Caco-2 (cell line): ENCODE results near the gene RBPJ. TPM values are rescaled to one million over a fixed set of nuclear protein-coding genes. Genes with fewer than 3 reads are reported as not detected.

ENCODE experiments used
- BruUV-seq: library from RNA; stranded (reverse); fragments of 400-500 nt; replicated peaks from 2 replicates; lab custom pipeline; 2021; lab: Mats Ljungman, UMichigan
- CTCF ChIA-PET: fragments of 300-600 bp; sonication (Branson Sonifier 250); formaldehyde crosslinking; loops from one replicate; lab custom pipeline; 2022; ENCODE audit warnings: antibody characterized with exemption; lab: Charles Lee
- POLR2A ChIA-PET: fragments of 300-600 bp; sonication (Branson Sonifier 250); formaldehyde crosslinking; loops from one replicate; lab custom pipeline; 2022; ENCODE audit warnings: antibody characterized with exemption; lab: Charles Lee
- DNase-seq, 2 experiments: peaks; one replicate each; pipeline versions ENCODE4 v3.0.0 to v3.0.0-alpha.2; 2020 to 2022
- H3K27me3 ChIP-seq: replicated peaks from 2 replicates; pipeline ENCODE4 v1.6.0; 2011; ENCODE audit warnings: low read length; ENCODE audit not compliant: control insufficient read depth, insufficient read depth
- H3K36me3 ChIP-seq: 2 replicates; pipeline ENCODE4 v1.5.1; 2011; ENCODE audit warnings: low read length; ENCODE audit not compliant: control insufficient read depth, insufficient read depth
- H3K4me1 ChIP-seq: fragments of 250-450 bp; sonication (Bioruptor Pico); 2 replicates; pipeline ENCODE4 v1.5.1; 2020; ENCODE audit warnings: mild to moderate bottlenecking
- H3K4me3 ChIP-seq: 2 replicates; pipeline ENCODE4 v1.5.1; 2011; ENCODE audit warnings: low read depth, mild to moderate bottlenecking, control low read depth, low read length
- H3K9me3 ChIP-seq: fragments of 250-450 bp; sonication (Bioruptor Pico); 2 replicates; pipeline ENCODE4 v1.5.1; 2020; ENCODE audit warnings: mild to moderate bottlenecking, moderate library complexity
- H3K27ac Mint-ChIP-seq: one replicate; pipeline ENCODE4 v1.8.0; 2022; ENCODE audit warnings: mixed read lengths; ENCODE audit not compliant: unreplicated experiment
- H3K27me3 Mint-ChIP-seq: one replicate; pipeline ENCODE4 v1.8.0; 2022; ENCODE audit warnings: mixed read lengths; ENCODE audit not compliant: insufficient read depth, unreplicated experiment
- H3K36me3 Mint-ChIP-seq: one replicate; pipeline ENCODE4 v1.8.0; 2022; ENCODE audit warnings: mild to moderate bottlenecking, mixed read lengths; ENCODE audit not compliant: insufficient read depth, unreplicated experiment
- H3K4me1 Mint-ChIP-seq: one replicate; pipeline ENCODE4 v1.8.0; 2022; ENCODE audit warnings: low read depth, mixed read lengths; ENCODE audit not compliant: unreplicated experiment
- H3K4me3 Mint-ChIP-seq: one replicate; pipeline ENCODE4 v1.8.0; 2022; ENCODE audit warnings: mild to moderate bottlenecking, moderate library complexity, mixed read lengths; ENCODE audit not compliant: unreplicated experiment
- H3K9me3 Mint-ChIP-seq: one replicate; pipeline ENCODE4 v1.8.0; 2022; ENCODE audit warnings: mixed read lengths; ENCODE audit not compliant: unreplicated experiment
- intact Hi-C: fragments of 100-400 bp; cut with micrococcal nuclease; formaldehyde crosslinking; loops from one replicate; pipeline ENCODE4 v1.10.0; 2022; ENCODE audit not compliant: unreplicated experiment
- total RNA-seq: library from RNA; stranded (reverse); gene quantifications from 2 replicates; pipeline ENCODE4 v1.2.3, GENCODE V29; 2022
- TF ChIP-seq, protein P1 (sequence below), 2 experiments: fragments of 200-600 bp in 1 of 2; IDR thresholded peaks; 1 replicate in 1 of 2; 2 replicates in 1 of 2; pipeline versions ENCODE4 v1.5.1 to v1.8.0; 2011 to 2022; ENCODE audit warnings: antibody characterized with exemption in 1 of 2, control low read depth in 1 of 2, inconsistent platforms in 1 of 2, low read depth in 1 of 2, low read length in 1 of 2, mild to moderate bottlenecking in 1 of 2, moderate library complexity in 1 of 2; ENCODE audit not compliant: insufficient read depth in 1 of 2, severe bottlenecking in 1 of 2, unreplicated experiment in 1 of 2

The RBPJ gene
- total RNA-seq, 1 experiment from 2014 or later, result 38.8 TPM

DNA sequence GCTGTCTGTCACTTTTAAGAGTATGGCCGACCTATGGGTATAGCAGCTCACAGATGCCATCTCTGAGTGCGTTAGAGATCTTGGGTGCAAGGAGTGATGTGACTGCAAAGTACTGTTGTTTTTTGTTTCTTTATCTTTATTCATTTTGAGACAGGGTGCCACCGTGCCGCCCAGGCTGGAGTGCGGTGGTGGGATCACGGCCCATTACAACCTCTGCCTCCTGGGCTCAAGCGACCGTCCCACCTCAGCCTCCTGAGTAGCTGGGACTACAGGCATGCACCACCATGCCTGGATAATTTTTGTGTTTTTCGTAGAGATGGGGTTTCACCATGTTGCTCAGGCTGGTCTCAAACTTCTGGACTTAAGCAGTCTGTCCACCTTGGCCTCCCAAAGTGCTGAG is 98.0 kb downstream of the RBPJ start:
- Histone ChIP-seq H3K9me3 (no peaks in the 10 kb centered on the region), H3K36me3 (no peaks in the 10 kb centered on the region), H3K4me3 (no peak overlapping the region), H3K4me1 (no peaks in the 10 kb centered on the region), H3K27me3 (no peaks in the 10 kb centered on the region)
- BruUV-seq, result no TSS peak
- no peak for DNase-seq
- intact Hi-C loops, result no loop called here
- peak overlapping the region; percentile 49 for H3K27ac Mint-ChIP-seq
- no peak overlapping the region for H3K4me3 Mint-ChIP-seq
- ChIA-PET POLR2A (no interaction called here), CTCF (no interaction called here)
- peaks cover 17% of the 10 kb centered on the region for H3K36me3 Mint-ChIP-seq
- no peaks in the 10 kb centered on the region for H3K27me3 Mint-ChIP-seq
- no peaks in the 10 kb centered on the region for H3K9me3 Mint-ChIP-seq
- TF ChIP-seq, protein P1, sequence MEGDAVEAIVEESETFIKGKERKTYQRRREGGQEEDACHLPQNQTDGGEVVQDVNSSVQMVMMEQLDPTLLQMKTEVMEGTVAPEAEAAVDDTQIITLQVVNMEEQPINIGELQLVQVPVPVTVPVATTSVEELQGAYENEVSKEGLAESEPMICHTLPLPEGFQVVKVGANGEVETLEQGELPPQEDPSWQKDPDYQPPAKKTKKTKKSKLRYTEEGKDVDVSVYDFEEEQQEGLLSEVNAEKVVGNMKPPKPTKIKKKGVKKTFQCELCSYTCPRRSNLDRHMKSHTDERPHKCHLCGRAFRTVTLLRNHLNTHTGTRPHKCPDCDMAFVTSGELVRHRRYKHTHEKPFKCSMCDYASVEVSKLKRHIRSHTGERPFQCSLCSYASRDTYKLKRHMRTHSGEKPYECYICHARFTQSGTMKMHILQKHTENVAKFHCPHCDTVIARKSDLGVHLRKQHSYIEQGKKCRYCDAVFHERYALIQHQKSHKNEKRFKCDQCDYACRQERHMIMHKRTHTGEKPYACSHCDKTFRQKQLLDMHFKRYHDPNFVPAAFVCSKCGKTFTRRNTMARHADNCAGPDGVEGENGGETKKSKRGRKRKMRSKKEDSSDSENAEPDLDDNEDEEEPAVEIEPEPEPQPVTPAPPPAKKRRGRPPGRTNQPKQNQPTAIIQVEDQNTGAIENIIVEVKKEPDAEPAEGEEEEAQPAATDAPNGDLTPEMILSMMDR (IDR thresholded peaks at IDR 0.05; ENCODE audit: insufficient read depth in 1 of 2, low read depth in 1 of 2, low read length in 1 of 2, severe bottlenecking in 1 of 2, unreplicated experiment in 1 of 2), result no peak
- H3K4me1 Mint-ChIP-seq, result peaks cover 7% of the 10 kb centered on the region

DNA sequence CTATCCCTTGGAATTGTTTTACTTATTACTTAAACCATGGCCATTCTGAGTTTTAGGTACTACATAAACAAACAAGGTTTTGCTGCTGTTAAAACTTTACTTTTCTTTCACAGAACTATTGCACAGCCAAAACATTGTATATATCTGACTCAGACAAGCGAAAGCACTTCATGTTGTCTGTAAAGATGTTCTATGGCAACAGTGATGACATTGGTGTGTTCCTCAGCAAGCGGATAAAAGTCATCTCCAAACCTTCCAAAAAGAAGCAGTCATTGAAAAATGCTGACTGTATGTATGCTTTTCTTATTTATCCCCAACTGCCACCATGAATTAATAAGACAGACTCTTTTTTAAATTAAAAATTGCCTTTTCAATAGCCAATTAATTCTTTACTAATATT is 99.6 kb downstream of the RBPJ start:
- no TSS peak for BruUV-seq
- peaks cover 17% of the 10 kb centered on the region for H3K36me3 Mint-ChIP-seq

DNA sequence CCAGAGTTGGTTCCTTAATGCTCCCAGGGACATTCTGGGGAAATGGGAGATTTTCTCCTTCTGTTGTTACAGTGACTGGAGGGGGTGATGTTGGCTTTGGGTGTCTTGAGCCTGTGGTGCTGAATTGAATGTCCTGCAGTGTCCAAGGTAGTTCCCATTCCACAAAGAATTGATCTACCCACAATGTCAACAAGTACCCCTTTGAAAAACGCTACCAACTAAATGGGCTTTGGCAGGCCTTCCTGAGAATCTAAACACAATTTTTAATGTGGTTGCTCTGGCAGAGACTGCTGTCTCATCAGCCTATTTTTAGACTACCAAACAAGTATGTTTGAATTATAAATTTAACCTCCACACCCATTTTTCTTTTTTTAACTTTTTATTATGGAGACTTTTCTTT is 100.1 kb downstream of the RBPJ start:
- Mint-ChIP-seq H3K4me1 (peaks cover 7% of the 10 kb centered on the region), H3K36me3 (peaks cover 17% of the 10 kb centered on the region), H3K4me3 (no peak overlapping the region), H3K9me3 (no peaks in the 10 kb centered on the region), H3K27me3 (no peaks in the 10 kb centered on the region), H3K27ac (no peak overlapping the region)
- intact Hi-C loops, result loop anchor here (10.0 kb wide), 1 partner anchor 304 kb away; no protein-coding TSS in a partner anchor
- no peak for DNase-seq
- TF ChIP-seq, protein P1 (IDR thresholded peaks at IDR 0.05; ENCODE audit: insufficient read depth in 1 of 2, low read depth in 1 of 2, low read length in 1 of 2, severe bottlenecking in 1 of 2, unreplicated experiment in 1 of 2), result no peak
- BruUV-seq, result no TSS peak
- H3K9me3 ChIP-seq, result no peaks in the 10 kb centered on the region
- H3K36me3 ChIP-seq, result no peaks in the 10 kb centered on the region
- POLR2A ChIA-PET, result no interaction called here
- no peak overlapping the region for H3K4me3 ChIP-seq
- CTCF ChIA-PET, result no interaction called here
- H3K27me3 ChIP-seq, result no peaks in the 10 kb centered on the region
- no peaks in the 10 kb centered on the region for H3K4me1 ChIP-seq

More for the DNA sequence above, 99.6 kb downstream of the RBPJ start:
- ChIA-PET CTCF (no interaction called here), POLR2A (no interaction called here)
- H3K9me3 ChIP-seq, result no peaks in the 10 kb centered on the region
- no peaks in the 10 kb centered on the region for H3K4me1 ChIP-seq
- intact Hi-C loops, result loop anchor here (10.0 kb wide), 1 partner anchor 304 kb away; no protein-coding TSS in a partner anchor
- no peaks in the 10 kb centered on the region for H3K36me3 ChIP-seq
- DNase-seq, result no peak
- Mint-ChIP-seq H3K27ac (no peak overlapping the region), H3K4me1 (peaks cover 7% of the 10 kb centered on the region), H3K27me3 (no peaks in the 10 kb centered on the region), H3K4me3 (no peak overlapping the region), H3K9me3 (no peaks in the 10 kb centered on the region)
- no peak overlapping the region for H3K4me3 ChIP-seq
- TF ChIP-seq, protein P1 (IDR thresholded peaks at IDR 0.05; ENCODE audit: insufficient read depth in 1 of 2, low read depth in 1 of 2, low read length in 1 of 2, severe bottlenecking in 1 of 2, unreplicated experiment in 1 of 2), result no peak
- no peaks in the 10 kb centered on the region for H3K27me3 ChIP-seq
